GM12873 (cell line): ENCODE measurements around the gene WDR86.

Experiments
- TF ChIP-seq, protein P1 (sequence below): IDR thresholded peaks from 2 replicates; pipeline ENCODE4 v1.5.1; 2012; ENCODE audit warnings: low read depth, mild to moderate bottlenecking, moderate library complexity, low read length, control low read depth; ENCODE audit not compliant: insufficient read depth; ENCODE audit errors: missing control alignments

The WDR86 gene

GRCh38 chr7:151409667-151410404, at the start of gene WDR86:
Gene WDR86 (minus strand): TSS chr7:151410038. CDS start chr7:151409589, 449 bp downstream.
- TF ChIP-seq, protein P1, sequence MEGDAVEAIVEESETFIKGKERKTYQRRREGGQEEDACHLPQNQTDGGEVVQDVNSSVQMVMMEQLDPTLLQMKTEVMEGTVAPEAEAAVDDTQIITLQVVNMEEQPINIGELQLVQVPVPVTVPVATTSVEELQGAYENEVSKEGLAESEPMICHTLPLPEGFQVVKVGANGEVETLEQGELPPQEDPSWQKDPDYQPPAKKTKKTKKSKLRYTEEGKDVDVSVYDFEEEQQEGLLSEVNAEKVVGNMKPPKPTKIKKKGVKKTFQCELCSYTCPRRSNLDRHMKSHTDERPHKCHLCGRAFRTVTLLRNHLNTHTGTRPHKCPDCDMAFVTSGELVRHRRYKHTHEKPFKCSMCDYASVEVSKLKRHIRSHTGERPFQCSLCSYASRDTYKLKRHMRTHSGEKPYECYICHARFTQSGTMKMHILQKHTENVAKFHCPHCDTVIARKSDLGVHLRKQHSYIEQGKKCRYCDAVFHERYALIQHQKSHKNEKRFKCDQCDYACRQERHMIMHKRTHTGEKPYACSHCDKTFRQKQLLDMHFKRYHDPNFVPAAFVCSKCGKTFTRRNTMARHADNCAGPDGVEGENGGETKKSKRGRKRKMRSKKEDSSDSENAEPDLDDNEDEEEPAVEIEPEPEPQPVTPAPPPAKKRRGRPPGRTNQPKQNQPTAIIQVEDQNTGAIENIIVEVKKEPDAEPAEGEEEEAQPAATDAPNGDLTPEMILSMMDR: no peak

- TF ChIP-seq, protein P1: no peak
These were observed 47.7 kb upstream of the WDR86 start for GRCh38 chr7:151457534-151457933.

DNA sequence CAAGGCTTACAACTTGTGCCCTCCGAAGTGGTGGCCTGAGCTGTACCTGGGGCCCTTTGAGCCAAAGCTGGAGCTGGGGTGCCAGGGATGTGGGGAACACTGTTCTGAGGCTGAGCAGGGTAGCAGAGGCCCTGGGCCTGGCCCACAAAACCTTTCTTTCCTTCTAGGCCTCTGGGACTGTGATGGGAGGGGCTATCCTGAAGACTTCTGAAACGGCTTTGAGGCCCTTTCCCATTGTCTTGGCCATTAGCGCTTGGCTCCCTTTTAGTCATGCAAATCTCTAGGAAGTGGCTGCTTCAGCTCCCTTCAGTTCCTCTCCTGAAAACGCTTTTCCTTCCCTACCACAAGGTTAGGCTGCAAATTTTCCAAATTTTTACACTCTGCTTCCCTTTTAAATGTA, 46.9 kb upstream of the WDR86 start:
- TF ChIP-seq, protein P1: no peak

GRCh38 chr7:151456276-151456675, 46.4 kb upstream of the WDR86 start:
- TF ChIP-seq, protein P1: no peak

GRCh38 chr7:151455690-151456089, 45.9 kb upstream of the WDR86 start:
- TF ChIP-seq, protein P1: no peak

- TF ChIP-seq, protein P1: no peak
These were observed 45.2 kb upstream of the WDR86 start for GRCh38 chr7:151454932-151455530.

- TF ChIP-seq, protein P1: no peak
These were observed 44.5 kb upstream of the WDR86 start for GRCh38 chr7:151454305-151454704.
